Tibial nerve (tissue), 4 donors: ENCODE data around the gene OR2F1. TPM values are rescaled to one million over a fixed set of nuclear protein-coding genes. Genes with fewer than 3 reads are reported as not detected.

Experiments used
- DNase-seq, 2 donors: peaks; one replicate each; pipeline ENCODE4 v3.0.0-alpha.2; 2019; ENCODE audit warnings: low spot score in 2 of 2
- H3K27ac ChIP-seq, 4 donors: fragments of 200-600 bp; sonication (generic) in 3 of 4; one replicate each; pipeline ENCODE4 v1.5.1; 2017 to 2019; ENCODE audit warnings: mild to moderate bottlenecking in 1 of 4
- H3K27me3 ChIP-seq, 2 donors: fragments of 200-600 bp; sonication (generic) in 1 of 2; one replicate each; pipeline versions ENCODE4 v1.5.1 to v1.6.0; 2017 to 2019
- H3K36me3 ChIP-seq, 3 donors: fragments of 200-600 bp; sonication (generic); one replicate each; pipeline ENCODE4 v1.5.1; 2018 to 2019
- H3K4me1 ChIP-seq, 4 donors: fragments of 200-600 bp; sonication (generic) in 3 of 4; one replicate each; pipeline ENCODE4 v1.5.1; 2017 to 2019
- H3K4me3 ChIP-seq, 4 donors: fragments of 200-600 bp; sonication (generic) in 3 of 4; one replicate each; pipeline ENCODE4 v1.5.1; 2017 to 2019; ENCODE audit warnings: mild to moderate bottlenecking in 1 of 4, moderate library complexity in 1 of 4
- H3K9me3 ChIP-seq, 4 donors: fragments of 200-600 bp; sonication (generic) in 3 of 4; one replicate each; pipeline ENCODE4 v1.5.1; 2017 to 2019
- EP300 ChIP-seq, 2 donors: sonication (generic); formaldehyde crosslinking; IDR thresholded peaks; one replicate each; pipeline ENCODE4 v1.6.1; 2017; ENCODE audit warnings: antibody characterized with exemption in 2 of 2, mild to moderate bottlenecking in 1 of 2
- POLR2A ChIP-seq, 2 donors: fragments of 450-650 bp; IDR thresholded peaks; one replicate each; pipeline ENCODE4 v1.6.1; 2017; ENCODE audit warnings: antibody characterized with exemption in 2 of 2, mild to moderate bottlenecking in 2 of 2, moderate library complexity in 2 of 2
- WGBS, 2 donors: methylation state at CpG; one replicate each; pipeline ENCODE4 v1.1.5; 2018; 5-methylcytosine and 5-hydroxymethylcytosine counted together
- total RNA-seq, 4 donors: library from RNA; depleted of rRNA; stranded (reverse); fragments of >200 nt; gene quantifications; one replicate each; pipeline ENCODE4 v1.1.0, GENCODE V29; 2016
- TF ChIP-seq, protein P1 (sequence below), 5 experiments: fragments of 200-600 bp in 3 of 5; fragments of 450-650 bp in 2 of 5; sonication (generic) in 3 of 5; IDR thresholded peaks; one replicate each; pipeline ENCODE4 v1.5.1; 2016 to 2019; ENCODE audit warnings: antibody characterized with exemption in 5 of 5, mild to moderate bottlenecking in 3 of 5, moderate library complexity in 2 of 5

The OR2F1 gene, protein sequence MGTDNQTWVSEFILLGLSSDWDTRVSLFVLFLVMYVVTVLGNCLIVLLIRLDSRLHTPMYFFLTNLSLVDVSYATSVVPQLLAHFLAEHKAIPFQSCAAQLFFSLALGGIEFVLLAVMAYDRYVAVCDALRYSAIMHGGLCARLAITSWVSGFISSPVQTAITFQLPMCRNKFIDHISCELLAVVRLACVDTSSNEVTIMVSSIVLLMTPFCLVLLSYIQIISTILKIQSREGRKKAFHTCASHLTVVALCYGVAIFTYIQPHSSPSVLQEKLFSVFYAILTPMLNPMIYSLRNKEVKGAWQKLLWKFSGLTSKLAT
- not detected for total RNA-seq

DNA sequence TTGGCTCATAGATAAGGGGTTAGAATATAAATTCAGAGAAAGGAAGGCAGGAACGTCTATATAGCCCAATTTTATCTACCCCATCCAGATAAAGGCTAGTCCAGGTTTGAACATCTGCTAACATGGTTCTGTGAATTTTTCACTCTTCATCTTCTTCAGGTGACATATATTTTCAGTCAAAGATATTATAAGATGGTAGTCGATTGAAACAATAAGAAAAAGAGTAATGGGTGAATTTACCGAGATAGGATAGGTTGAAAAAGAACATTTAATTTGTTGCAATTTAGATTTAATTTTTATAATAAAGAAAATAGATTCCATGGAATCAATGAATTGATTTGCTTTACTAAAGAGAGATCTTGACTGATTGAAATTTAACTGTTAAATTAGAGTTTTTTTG lies at the start of gene OR2F1:
TSS of gene OR2F1 (plus strand) at position 301 of the 400 bp plus-strand sequence. CDS start 5,127 bp downstream, outside the sequence.
- Histone ChIP-seq H3K4me3 (no peak within 1 kb of the TSS), H3K9me3 (no peaks in the 10 kb centered on the region), H3K36me3 (no peaks in the 10 kb centered on the region), H3K27me3 (no peaks in the 10 kb centered on the region), H3K27ac (no peak within 1 kb of the TSS), H3K4me1 (no peaks in the 10 kb centered on the region)
- no peak for DNase-seq
- WGBS, 2 donors: 85 to 88% methylated on average over 3 of the region's 3 CpGs
- TF ChIP-seq, protein P1, sequence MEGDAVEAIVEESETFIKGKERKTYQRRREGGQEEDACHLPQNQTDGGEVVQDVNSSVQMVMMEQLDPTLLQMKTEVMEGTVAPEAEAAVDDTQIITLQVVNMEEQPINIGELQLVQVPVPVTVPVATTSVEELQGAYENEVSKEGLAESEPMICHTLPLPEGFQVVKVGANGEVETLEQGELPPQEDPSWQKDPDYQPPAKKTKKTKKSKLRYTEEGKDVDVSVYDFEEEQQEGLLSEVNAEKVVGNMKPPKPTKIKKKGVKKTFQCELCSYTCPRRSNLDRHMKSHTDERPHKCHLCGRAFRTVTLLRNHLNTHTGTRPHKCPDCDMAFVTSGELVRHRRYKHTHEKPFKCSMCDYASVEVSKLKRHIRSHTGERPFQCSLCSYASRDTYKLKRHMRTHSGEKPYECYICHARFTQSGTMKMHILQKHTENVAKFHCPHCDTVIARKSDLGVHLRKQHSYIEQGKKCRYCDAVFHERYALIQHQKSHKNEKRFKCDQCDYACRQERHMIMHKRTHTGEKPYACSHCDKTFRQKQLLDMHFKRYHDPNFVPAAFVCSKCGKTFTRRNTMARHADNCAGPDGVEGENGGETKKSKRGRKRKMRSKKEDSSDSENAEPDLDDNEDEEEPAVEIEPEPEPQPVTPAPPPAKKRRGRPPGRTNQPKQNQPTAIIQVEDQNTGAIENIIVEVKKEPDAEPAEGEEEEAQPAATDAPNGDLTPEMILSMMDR (IDR thresholded peaks at IDR 0.05): no peak
- TF ChIP-seq EP300 (IDR thresholded peaks at IDR 0.05) (no peak), POLR2A (IDR thresholded peaks at IDR 0.05) (no peak)

DNA sequence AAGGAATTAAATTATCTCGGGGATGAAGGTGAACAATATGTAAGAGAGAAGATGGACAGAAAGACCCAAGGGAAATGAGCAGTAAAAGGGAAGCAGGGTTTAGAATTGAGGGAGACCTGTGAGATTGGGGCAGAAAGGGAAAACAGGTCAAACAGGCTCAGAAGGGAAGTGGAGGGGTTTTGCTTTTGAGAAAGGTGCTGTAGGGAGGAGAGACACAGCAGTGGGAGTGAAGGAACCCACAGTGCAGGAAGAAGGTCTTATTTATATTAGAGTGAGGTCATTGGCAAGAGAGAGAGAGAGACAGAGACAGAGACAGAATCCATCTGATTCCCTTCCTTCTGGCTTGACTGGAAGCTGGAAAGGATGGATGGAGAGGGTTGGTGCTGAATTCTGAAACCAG lies 49.1 kb upstream of the OR2F1 start:
- DNase-seq: no peak
- Histone ChIP-seq H3K27me3 (no peaks in the 10 kb centered on the region), H3K27ac (no peak overlapping the region), H3K4me3 (no peak overlapping the region), H3K9me3 (no peaks in the 10 kb centered on the region), H3K36me3 (no peaks in the 10 kb centered on the region), H3K4me1 (peaks cover 0 to 19% (median 5%) of the 10 kb centered on the region in 4 donors)
- WGBS, 2 donors: 65 to 85% methylated on average over 1 of the region's 1 CpG
- TF ChIP-seq POLR2A (IDR thresholded peaks at IDR 0.05) (no peak), EP300 (IDR thresholded peaks at IDR 0.05) (no peak)
- TF ChIP-seq, protein P1 (IDR thresholded peaks at IDR 0.05): no peak

DNA sequence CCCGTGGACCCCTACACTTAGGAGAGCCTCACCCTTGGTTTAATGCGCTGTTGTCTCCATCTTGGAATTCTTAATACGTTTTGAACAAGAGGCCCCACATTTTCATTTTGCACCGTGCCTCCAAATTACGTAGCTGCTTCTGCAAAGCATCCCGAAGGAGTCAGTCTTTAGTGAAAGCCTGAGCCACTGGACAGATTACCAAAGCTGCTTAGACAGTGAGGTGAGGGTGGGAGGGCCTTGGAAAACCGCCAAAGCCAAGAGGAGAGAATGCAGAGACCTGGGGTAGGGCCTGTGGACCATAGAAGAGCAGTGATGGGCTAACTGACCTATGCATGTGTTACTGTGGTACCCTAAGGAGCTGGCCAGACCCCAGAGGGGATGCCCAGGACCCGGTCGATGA lies 48.5 kb upstream of the OR2F1 start:
- Histone ChIP-seq H3K27me3 (no peaks in the 10 kb centered on the region), H3K4me1 (peaks cover 0 to 13% (median 1%) of the 10 kb centered on the region in 4 donors), H3K9me3 (no peaks in the 10 kb centered on the region), H3K4me3 (no peak overlapping the region), H3K36me3 (no peaks in the 10 kb centered on the region), H3K27ac (no peak overlapping the region)
- DNase-seq: no peak
- 87 to 93% methylated on average over 9 of the region's 9 CpGs for WGBS, 2 donors
- TF ChIP-seq EP300 (IDR thresholded peaks at IDR 0.05): no peak
- TF ChIP-seq, protein P1 (IDR thresholded peaks at IDR 0.05): no peak
- no peak for TF ChIP-seq POLR2A (IDR thresholded peaks at IDR 0.05)

DNA sequence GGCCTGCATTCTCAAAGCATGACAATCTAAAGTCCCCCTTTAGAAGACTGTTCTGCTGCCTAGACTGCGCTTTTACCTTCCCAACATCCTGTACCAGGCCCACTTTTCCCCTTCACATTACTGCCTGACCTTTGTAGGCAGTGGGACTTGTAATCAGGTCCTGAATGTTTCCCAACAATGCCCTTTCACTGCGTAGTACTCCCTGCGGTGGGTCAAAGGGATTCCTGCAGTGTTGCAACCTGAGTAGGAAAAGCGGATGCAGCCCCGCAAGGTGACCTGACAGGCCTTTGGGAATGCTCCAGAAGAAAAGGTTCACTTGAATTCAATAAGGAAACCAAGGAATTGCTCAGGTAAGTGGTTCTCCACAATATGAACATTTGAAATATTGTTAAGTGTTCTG lies 47.7 kb upstream of the OR2F1 start:
- no peak for TF ChIP-seq EP300 (IDR thresholded peaks at IDR 0.05)
- no peak for TF ChIP-seq POLR2A (IDR thresholded peaks at IDR 0.05)
- TF ChIP-seq, protein P1 (IDR thresholded peaks at IDR 0.05): no peak
- Histone ChIP-seq H3K27ac (no peak overlapping the region), H3K4me1 (peaks cover 0 to 11% (median 1%) of the 10 kb centered on the region in 4 donors), H3K36me3 (no peaks in the 10 kb centered on the region), H3K27me3 (no peaks in the 10 kb centered on the region), H3K9me3 (no peaks in the 10 kb centered on the region), H3K4me3 (no peak overlapping the region)
- 87 to 89% methylated on average over 5 of the region's 5 CpGs for WGBS, 2 donors
- DNase-seq: no peak

DNA sequence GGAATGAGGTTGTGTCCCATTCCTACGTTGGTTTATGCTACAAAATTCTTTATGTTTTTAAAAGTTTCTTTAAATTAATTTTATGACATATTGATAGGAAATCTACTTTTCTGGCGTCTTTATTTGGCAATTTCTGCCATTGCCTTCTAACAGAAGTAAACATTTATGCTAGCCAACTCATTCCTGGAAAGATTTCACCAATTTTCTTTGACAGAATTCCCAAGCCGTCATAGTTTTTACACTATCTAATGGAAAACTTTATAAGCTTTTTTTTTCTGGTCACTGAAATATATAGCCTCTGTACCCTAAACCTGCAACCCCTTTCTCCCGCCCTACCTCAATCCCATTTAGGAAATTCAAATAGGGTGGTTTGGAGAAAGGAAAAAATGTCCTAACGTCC lies 46.5 kb upstream of the OR2F1 start:
- no peak overlapping the region for H3K27ac ChIP-seq

More for the DNA sequence above, 46.5 kb upstream of the OR2F1 start:
- TF ChIP-seq, protein P1 (IDR thresholded peaks at IDR 0.05): no peak
- no peak for TF ChIP-seq POLR2A (IDR thresholded peaks at IDR 0.05)
- TF ChIP-seq EP300 (IDR thresholded peaks at IDR 0.05): no peak
- Histone ChIP-seq H3K4me3 (no peak overlapping the region), H3K36me3 (no peaks in the 10 kb centered on the region), H3K4me1 (peaks cover 0 to 6% (median 0%) of the 10 kb centered on the region in 4 donors), H3K9me3 (no peaks in the 10 kb centered on the region), H3K27me3 (no peaks in the 10 kb centered on the region)
- DNase-seq: no peak
- WGBS, 2 donors: 62 to 69% methylated on average over 5 of the region's 5 CpGs
